GM12872 (cell line): ENCODE measurements around the gene ESYT2.
A peak's percentile ranks its signal among the peaks of the same experiment; 100 is the strongest.

Experiments
- TF ChIP-seq, protein P1 (sequence below): IDR thresholded peaks from 3 replicates; pipeline ENCODE4 v1.5.1; 2011; ENCODE audit warnings: low read depth, mild to moderate bottlenecking, low read length, moderate library complexity; ENCODE audit not compliant: insufficient read depth

Gene ESYT2

DNA sequence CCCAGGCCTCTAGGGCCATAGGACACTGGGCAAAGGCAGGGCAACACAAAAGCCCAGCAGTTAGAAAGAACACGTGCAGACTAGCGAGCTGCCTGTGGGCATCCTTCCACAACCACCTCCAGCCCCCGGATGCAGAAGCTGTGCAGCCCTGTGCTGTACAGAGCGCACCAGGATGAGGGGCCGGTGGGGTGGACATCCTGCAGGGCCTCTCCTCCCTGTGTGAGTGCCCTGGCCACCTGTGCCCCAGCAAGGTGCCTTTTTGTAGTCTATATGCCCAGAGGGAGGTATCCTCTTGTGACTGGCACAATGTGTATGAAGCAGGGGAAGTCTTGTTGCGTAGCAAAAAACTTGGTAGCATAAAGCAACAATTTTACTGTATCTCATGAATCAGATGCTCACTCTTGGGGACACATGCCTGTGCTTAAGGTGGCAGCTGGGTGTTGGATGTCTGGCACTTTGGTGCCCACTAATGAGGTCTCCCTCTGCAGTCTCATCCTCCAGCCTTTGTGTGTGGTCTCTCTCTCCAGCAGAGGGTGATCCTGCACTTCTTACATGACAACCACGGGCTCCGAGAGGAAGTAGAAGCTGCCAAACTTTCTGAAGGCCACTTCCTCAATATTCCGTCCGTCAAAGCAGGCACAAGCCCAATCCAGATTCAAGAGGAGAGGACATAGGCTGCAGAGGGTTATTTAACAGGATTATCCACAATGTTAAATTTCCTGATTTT lies 133.4 kb downstream of the ESYT2 start:
- TF ChIP-seq, protein P1, sequence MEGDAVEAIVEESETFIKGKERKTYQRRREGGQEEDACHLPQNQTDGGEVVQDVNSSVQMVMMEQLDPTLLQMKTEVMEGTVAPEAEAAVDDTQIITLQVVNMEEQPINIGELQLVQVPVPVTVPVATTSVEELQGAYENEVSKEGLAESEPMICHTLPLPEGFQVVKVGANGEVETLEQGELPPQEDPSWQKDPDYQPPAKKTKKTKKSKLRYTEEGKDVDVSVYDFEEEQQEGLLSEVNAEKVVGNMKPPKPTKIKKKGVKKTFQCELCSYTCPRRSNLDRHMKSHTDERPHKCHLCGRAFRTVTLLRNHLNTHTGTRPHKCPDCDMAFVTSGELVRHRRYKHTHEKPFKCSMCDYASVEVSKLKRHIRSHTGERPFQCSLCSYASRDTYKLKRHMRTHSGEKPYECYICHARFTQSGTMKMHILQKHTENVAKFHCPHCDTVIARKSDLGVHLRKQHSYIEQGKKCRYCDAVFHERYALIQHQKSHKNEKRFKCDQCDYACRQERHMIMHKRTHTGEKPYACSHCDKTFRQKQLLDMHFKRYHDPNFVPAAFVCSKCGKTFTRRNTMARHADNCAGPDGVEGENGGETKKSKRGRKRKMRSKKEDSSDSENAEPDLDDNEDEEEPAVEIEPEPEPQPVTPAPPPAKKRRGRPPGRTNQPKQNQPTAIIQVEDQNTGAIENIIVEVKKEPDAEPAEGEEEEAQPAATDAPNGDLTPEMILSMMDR, result peak; percentile 54

DNA sequence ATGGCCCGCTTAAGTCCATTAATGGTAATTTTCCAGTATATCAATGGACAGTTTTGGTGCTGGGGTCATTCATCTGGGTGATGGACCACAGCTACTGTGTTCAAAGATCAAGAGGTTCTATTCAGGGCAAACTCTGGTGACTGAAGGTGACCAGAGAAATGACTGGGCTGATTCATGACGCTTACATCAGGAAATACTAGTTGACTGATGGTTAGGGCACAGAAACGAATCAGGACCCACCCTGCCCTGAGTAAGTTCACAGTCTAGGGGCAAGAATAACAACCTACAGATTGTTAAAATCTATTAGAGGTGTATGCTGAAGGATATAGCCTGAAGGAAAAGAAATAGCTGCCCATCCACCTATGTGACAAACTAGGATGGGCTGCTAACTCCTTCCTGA lies 134.3 kb downstream of the ESYT2 start:
- TF ChIP-seq, protein P1, result no peak

DNA sequence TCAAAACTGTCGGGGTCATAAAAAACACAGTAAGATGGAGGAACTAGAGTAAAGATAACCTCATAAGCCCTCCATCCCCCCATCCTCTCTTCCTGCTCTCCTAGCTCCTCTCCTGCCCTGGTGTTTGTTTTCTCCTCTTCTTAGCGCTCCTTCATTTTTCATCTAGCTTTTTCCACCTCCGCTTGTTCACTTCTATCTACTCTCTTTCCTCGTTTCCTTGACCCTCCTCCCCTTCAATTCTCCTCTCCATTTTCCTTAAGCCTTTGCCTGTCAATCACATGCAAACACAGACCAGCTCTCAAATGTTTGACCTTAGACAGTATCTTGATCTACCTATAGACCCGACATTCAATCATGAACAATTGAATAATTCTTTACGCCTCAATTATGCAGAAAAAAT lies 134.7 kb downstream of the ESYT2 start:
- TF ChIP-seq, protein P1, result no peak

DNA sequence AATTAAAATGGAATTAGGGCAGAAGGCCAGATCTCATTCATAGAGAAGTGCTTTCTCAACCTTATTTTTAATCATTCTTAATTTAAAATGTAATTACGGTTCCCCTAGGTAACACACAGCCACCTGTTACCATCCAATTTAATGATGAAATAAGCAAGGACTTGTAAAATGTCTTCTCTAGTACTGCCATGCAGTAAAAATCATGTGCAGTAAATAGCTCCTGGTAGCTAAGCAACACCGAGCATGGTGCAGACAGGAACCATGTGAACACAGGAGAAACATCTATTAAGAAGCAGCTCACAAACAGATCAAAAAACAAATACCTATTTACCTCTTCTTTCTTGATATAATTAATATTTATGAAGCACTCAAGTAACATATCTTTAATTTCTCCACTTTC lies 139.8 kb downstream of the ESYT2 start:
- TF ChIP-seq, protein P1, result no peak

DNA sequence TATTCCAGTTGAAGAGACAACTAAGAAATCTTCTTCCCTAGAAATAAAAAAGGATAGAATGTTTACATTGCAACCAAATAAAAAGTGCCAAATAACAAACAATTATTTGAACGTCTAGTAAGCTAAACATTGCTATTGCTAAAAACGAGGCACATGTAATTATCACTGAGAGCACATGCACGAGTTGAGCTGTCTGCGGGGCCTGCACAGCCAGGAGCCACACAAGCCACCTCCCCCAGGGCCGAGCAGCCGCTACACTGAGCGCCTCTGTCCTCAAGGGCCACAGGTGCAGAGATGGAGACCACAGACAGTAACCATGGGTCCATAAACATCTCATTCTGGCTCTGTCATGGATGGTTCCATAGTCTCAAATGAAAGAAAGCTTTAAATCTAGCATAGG lies 141.9 kb downstream of the ESYT2 start:
- TF ChIP-seq, protein P1, result no peak

DNA sequence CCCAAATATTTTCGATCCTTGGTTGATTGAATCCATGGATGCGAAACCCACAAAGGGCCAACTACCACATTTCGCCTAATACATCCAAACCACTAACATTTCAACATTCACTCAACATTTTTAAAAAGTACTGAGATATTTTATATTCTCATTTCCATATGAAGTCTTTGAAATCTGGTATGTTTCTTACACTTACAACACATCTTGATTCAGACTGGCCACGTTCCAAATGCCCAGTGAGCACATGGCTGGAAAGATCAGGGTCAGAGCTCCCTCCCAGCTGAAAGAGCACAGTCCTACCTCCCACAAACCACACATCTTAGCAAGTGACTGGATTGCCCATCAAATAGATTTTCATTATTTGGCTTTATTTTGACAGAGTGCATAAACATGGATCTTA lies 143.6 kb downstream of the ESYT2 start:
- TF ChIP-seq, protein P1, result no peak

DNA sequence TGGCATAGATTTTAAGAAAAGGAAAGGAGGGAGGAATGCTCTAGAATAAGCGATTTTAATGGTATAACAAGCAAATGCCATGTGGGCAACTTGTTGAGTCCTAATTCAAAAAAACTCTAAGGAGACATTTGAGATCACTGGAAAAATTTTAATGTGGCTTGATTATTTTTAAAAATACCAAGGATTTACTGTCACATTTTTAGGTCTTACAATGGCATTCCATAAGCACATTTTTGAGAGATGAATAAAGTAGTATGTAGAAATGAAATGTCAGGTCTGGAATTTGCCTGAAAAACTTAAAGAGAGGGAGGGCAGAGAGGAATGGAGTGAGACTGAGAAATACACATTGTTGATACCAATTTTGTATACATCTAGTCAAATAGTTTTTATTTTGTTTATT lies 145.0 kb downstream of the ESYT2 start:
- TF ChIP-seq, protein P1, result no peak
